Measurements from ENCODE around the gene HEATR5A.
"Not testable (repeated sequence)": the region's sequence is repeated elsewhere in the genome, so short reads cannot be mapped to it uniquely, and the experiment has no call there.

The HEATR5A gene

DNA sequence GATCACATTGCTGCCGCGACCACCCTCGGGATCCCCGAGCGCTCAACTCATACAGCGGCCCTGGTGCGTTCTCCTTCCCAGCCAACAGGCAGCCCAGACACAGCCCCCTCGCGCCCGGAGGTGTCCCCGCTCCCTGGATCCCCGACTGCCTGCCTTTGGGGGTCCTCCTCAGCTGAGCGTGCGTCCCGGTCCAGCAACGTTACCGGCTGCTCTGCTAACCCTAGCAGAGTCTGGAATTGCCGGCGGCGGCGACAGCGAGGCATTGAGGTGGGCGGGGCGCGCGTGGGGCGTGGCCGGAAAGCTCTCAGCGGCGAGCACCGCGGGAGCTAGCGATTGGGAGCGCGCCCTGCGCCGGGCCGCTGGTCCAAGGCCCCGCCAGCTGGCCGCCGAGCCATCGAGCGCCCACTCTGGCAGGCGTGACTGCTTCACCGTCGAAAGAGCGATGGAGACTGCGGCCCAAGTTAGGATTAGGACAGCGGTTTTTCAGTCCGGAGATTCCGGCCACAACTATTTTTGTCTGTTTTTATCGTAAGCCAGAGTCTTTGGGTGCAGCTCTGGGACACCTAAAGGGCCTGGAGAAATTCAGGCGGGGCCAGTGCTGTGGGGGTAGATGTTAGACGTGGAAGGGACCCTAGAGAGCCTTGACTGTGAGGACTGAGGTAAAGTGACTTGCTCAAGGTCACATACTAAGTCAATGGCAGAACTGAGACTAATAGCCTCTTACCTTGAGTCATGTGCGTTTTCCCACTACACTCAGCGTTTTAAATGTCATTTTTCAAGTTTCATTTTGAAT lies at the start of gene HEATR5A:
HEATR5A (minus strand) TSS at position 232 of the 793 bp plus-strand sequence. CDS start 17,575 bp downstream, outside the sequence.
- in situ Hi-C loops (cut with MboI; ENCODE audit: low sequenced_read_pairs) = no loop called here

DNA sequence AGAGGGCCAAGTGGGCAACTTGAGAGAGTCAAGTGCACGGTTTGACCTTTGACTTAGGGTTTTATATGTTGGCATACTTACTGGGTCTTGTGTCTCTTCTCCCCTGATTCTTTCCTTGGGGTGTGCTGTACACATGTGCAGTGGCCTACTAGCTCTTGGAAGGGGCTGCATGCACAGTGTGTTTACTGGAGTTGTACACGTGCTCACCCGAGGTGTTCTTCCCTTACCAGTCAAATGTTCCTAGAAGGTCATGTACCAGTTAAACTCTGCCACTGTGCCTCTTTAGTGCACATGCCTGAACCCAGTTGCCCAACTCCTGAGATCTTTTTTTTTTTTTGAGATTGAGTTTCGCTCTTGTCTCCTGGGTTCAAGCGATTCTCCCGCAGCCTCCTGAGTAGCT lies 46.2 kb upstream of the HEATR5A start:
- in situ Hi-C loops (cut with MboI; ENCODE audit: low sequenced_read_pairs) = no loop called here

DNA sequence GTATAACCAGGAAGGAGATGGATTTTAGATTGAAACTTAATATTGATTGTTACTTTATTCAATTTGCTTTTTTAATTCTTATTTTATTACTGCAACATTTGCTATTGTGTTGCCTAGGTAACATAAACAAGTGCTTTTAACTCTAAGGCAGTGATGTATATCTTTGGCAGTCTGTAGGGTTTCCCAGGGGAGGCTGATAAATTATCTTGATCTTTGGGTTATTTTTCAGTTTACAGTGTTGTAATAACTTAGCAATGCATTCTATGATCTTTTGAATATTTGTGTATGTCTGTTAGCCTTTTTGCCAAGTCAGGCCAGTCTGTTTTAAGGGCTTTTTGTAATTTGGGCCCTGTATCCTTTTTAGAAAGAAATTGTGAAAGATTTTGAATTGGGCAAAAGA lies 44.8 kb upstream of the HEATR5A start:
- in situ Hi-C loops (cut with MboI; ENCODE audit: low sequenced_read_pairs) = no loop called here

DNA sequence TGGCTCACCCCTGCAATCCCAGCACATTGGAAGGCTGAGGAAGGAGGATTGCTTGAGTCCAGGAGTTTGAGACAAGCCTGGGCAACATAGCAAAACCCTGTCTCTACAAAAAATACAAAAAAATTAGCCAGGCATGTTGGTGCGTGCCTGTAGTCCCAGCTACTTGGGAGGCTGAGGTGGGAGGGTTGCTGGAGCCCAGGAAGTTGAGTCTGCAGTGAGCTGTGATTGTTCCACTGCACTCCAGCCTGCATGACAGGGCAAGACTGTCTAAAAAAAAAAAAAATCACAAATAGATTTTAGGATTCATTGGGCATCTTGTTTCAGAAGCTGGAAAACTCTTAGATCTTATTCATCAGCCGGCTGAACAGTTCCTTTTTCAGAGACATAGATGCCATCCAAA lies 42.1 kb upstream of the HEATR5A start:
- in situ Hi-C loops (cut with MboI; ENCODE audit: low sequenced_read_pairs) = not testable (repeated sequence)

DNA sequence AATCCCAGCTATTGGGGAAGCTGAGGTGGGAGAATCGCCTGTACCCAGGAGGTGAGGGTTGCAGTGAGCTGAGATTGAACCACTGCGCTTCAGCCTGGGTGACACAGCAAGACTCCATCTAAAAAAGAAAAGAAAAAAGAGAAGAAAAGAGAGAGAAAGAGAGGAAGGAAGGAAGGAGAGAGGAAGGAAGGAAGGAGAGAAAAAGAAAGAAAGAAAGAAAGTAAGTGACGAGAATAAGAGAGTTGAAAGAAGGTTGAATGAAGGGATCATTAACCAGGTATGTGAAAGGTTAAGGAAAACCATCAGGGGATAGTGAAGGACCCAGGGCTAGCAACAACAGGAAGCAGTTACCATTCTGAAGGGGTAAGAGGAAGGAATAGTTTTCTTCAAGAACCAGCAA lies 41.2 kb upstream of the HEATR5A start:
- in situ Hi-C loops (cut with MboI; ENCODE audit: low sequenced_read_pairs) = no loop called here

DNA sequence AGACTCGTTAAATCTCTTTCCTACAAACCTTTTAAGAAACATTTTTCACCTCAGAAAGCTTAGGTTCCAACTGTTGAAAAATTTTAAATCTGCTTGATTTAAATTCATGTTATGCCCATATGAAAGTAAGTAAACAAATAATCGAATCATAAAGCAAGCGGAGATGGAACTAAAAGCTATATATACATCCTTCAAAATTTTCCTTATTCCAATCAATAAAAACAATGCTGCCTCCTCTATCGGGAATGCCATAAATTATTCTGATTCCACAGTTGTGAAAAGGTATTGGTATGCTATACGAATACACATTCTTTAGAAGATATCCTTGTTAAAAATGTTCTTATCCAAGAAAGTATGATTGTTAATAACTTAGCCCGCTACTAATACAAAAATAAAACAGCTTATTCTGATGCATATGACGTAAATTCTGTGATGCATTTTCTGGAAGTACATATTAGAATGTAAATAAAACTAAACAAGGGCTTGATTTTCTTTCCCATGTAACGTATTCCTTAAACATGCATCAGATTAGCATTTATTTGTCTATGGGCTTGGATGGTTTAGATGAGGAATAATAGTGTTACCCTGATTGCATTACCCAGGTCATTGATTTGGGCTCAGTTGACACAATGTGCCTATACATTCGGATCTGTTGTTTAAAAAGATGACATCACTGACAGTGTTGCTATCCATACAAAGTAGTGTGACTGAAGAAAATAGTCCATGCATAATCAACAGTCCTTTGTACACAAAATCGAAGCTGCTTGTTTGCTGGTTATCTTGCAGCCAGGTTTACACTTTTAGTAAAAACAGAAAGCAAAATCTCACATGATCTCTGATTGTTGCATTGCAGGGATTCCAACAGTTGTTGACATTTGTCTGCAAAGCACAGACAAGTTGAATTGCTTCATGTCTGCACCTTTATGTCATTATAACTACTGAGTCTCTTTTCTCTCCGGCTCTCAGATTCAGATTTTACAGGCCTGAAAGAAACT lies 37.6 kb upstream of the HEATR5A start:
- in situ Hi-C loops (cut with MboI; ENCODE audit: low sequenced_read_pairs) = no loop called here

DNA sequence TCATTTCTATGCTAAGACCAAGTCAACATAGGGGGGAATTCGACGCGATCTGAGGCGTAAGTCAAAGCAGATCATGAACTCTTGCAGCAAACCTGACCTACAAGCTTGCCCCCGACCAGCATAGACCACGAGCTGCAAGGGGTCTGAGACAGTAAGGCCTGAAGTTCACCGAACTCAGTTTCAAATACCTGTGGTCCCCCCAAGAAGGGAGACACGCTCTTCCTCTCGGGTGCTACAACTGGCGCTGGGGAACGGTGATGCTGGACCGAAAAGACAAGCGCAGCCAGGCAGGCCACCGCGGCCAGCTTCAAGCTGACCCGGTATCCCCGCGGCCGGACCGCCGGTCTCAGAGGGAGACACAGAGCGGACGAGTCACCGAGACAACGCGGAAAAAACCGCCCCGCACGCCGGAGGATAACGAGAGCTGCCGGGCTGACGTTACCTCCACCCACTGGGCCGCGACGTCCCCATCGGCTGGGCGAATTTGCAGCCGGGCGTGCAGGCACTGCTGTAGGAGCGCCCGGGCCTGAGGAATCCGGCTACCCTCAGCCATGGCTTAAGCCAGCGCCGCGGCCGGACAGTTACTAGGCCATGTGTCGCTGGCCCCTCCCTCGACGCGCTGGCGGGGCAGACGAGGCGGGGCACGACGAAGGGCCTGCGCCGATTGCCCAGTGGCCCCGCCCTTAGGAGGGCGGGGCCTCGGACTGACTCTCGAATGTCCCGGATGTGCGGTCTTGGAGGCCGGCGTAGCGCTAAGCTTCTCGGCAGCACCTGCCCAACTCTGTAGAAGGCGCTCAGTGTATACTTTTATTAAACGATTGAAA lies 36.7 kb upstream of the HEATR5A start, which contains the start of gene DTD2:
DTD2 (minus strand) TSS at position 666 of the 824 bp plus-strand sequence; CDS start at position 553, 113 bp downstream.
- in situ Hi-C loops (cut with MboI; ENCODE audit: low sequenced_read_pairs) = no loop called here

DNA sequence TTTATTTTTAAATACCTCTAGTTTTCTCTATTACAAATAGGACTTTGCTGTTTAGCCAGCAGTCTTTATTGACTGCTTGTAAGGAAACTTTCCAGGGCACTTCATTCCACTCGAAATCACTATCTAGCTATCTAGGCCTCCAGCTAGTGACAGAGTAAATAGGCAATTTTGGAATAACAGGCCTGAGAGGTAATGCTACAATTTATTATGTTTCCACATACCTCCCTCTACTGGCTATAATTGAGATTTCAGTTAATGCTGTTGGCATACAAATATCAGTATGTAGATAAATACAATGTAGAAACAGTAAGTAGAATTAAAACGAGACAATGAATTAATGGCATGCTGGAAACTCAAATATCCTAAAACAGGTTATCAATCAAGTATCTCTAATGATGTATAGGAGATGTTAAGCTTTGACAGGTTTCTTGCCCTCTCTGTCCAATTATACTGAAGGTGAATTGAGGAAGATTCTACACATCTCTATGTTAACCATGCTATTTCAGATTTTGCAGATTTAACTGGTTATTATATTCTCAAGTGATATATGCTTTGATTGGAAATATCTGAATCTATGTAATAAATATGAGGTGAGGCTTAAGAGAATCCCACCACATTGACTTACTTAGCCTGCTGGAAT lies 29.7 kb upstream of the HEATR5A start:
- in situ Hi-C loops (cut with MboI; ENCODE audit: low sequenced_read_pairs) = no loop called here

DNA sequence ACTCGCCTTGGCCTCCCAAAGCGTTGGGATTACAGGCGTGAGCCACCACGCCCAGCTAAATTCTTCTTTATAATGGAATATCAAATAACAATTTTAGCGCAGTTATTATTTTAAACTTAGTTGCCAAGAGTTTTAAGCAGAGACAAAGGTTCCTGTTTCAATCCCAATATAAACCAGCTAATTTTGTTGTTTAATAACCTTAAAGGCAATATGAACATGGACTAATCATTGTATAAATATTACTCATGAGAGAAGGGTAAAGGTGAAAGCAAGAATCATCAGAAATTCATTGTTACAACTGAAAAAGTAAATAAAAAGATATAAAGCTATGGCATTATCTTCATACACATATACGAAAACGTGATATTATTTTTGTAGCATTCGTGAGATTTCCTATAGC lies 28.8 kb upstream of the HEATR5A start:
- in situ Hi-C loops (cut with MboI; ENCODE audit: low sequenced_read_pairs) = no loop called here

DNA sequence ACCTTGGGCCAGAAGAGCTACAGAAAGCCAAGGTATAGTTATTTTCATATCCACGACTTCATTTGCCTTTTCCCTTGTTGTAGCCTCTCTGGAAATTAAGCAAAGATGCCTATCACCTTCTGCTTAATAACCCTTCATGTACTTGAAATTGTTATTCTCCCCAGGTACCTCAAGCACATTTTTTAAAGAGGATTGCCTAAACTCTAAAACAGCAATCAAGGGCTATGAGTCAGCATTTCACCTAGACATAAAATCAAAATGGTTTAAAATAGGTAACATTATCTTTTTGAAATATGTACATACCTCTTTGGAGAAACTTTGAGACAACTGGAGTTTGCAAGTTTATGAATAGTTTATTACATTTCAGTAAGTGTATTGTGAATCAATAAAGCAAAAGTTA lies 25.4 kb upstream of the HEATR5A start:
- in situ Hi-C loops (cut with MboI; ENCODE audit: low sequenced_read_pairs) = no loop called here

DNA sequence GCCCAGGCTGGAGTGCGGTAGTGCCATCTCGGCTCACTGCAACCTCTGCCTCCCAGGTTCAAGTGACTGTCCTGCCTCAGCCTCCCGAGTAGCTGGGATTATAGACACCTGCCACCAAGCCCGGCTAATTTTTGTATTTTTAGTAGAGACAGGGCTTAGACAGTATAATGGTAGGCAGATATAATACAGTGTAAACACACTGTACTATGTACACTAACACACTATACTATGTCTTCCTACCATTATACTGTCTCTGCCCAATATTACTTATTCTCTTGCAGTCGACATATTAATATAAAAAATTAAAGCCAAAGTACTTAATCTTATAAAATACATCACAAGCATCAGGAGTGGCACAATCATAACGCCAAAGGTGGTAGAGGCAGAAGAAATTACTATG lies 21.9 kb upstream of the HEATR5A start:
- in situ Hi-C loops (cut with MboI; ENCODE audit: low sequenced_read_pairs) = no loop called here

DNA sequence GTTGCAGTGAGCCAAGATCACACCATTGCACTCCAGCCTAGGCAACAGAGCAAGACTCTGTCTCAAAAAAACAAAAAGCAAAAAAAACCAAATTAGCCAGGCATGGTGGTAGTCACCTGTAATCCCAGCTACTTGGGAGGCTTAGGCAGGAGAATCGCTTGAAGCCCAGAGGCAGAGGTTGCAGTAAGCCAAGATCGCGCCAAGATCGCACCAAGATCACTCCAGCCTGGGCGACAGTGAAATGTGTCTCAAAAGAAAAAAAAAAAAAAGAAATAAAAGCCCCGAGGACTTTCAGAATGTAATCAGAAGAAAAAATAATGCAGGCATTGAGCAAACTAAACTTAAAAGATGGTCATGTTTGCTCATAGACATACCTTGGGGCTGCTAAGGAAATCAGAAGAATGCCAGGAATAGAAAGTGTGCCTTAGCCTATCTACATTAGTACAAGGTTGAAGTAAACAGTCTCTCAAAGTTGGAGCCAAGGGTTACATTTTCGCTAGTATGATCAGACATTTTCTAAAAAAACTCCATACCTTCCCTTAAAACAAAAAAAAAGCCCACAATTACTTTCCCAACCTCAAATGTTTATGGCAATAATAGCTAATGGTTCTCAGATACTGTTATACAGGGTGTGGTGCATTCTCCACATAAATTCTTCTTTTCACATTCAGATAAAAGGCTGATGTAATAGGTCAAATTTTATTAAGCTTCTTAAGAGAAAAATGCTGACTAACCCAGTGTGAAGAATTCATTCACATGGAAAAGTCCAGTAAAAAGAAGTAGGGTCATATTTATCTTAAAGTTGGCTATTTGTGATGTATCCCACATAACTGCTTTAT lies 21.1 kb upstream of the HEATR5A start:
- in situ Hi-C loops (cut with MboI; ENCODE audit: low sequenced_read_pairs) = no loop called here

DNA sequence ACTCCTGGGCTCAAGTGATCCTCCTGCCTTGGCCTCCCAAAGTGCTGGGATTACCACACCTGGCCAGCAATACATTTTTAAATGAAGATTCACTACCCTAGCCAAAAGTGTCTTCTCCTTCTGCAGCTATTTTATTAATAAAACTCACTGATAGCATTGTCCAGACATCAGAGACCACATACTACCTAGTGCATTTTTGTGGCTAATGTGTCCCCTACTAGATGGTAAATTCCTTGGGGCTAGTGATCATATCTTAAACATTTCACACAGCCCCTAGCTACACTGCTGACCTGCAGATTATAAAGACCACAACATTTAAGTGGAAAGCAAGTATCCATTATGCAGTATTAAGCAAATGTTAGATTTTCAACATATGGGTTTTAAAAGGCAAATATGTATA lies 19.9 kb upstream of the HEATR5A start:
- in situ Hi-C loops (cut with MboI; ENCODE audit: low sequenced_read_pairs) = no loop called here

DNA sequence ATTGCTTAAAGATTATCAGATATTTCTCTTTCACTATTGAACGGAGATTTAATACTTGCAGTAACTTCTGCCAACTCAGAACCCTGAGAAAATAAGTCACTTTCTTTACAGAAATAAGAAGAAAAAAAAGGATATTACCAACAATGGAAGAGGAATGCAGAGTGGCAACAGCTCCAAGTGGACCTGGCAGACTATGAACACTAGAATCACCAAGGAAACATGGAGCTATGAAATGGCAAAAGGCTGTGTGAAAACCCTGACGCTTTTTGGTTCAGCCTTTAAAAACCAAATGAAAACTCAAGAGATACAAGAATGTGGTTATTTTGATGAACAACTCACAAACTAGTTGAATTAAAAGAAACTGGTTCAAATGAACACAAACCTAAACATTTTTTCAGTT lies 19.2 kb upstream of the HEATR5A start:
- in situ Hi-C loops (cut with MboI; ENCODE audit: low sequenced_read_pairs) = no loop called here

DNA sequence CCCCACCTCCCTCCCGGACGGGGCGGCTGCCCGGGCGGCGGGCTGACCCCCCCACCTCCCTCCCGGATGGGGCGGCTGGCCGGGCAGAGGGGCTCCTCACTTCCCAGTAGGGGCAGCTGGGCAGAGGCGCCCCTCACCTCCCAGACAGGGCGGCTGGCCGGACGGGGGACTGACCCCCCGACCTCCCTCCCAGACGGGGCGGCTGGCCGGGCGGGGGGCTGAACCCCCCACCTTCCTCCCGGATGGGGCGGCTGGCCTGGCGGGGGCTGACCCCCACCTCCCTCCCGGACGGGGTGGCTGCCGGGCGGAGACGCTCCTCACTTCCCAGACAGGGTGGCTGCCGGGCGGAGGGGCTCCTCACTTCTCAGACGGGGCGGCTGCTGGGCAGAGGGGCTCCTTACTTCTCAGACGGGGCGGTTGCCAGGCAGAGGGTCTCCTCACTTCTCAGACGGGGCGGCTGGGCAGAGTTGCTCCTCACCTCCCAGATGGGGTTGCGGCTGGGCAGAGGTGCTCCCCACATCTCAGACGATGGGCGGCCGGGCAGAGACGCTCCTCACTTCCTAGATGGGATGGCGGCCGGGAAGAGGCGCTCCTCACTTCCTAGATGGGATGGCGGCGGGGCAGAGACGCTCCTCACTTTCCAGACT lies 16.8 kb upstream of the HEATR5A start:
- in situ Hi-C loops (cut with MboI; ENCODE audit: low sequenced_read_pairs) = not testable (repeated sequence)

DNA sequence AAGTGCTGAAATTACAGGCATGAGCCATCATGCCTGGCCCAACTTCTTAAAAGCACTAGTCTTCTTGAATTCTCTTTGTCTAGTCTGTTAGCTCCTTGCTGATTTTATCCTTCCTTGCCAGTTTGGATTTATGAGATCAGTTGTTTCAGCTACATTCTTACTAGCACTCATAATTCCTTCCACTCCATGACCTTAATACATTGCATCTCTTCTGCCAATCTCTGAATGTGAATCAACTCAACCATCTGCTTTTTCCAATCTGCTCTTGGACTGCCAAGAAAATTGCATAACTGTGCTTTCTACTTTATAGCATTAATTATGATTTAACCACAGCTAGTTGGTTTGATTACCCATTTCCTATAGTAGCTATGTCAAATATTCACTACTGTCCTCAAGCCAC lies 14.9 kb upstream of the HEATR5A start:
- in situ Hi-C loops (cut with MboI; ENCODE audit: low sequenced_read_pairs) = no loop called here

DNA sequence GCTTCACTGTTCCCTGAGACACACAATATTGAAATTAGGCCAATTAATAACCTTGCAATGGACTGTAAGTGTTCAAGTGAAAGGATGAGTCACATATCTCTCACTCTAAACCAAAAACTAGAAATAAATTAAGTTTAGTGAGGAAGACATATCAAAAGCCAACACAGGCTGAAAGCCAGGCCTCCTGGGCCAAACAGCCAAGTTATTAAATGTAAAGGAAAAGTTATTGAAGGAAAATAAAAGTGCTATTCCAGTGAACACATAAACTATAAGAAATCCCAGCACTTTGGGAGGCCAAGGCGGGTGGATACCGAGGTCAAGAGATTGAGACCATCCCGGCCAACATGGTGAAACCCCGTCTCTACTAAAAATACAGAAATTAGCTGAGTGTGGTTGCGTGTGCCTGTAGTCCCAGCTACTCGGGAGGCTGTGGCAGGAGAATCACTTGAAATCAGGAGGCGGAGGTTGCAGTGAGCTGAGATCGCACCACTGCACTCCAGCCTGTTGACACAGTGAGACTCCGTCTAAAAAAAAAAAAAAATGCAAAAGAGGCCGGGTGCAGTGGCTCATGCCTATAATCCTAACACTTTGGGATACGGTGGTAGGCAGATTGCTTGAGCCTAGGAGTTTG lies 10.4 kb upstream of the HEATR5A start:
- in situ Hi-C loops (cut with MboI; ENCODE audit: low sequenced_read_pairs) = no loop called here

DNA sequence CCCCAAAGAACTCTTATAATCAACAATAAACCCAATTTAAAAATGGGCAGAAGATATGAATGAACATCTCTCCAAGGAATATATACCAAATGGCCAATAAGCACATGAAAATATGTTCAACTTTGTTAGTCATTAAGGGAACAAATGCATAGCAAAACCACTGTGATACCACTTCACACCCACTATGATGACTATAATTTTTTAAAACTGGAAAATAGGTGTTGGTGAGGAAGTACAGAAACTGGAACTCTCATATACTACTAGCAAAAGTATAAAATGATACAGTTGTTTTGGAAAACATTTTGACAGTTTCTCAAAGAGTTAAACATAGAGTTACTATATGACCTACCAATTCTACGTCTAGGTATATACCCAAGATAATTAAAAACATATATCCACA lies 9.4 kb upstream of the HEATR5A start:
- in situ Hi-C loops (cut with MboI; ENCODE audit: low sequenced_read_pairs) = no loop called here

DNA sequence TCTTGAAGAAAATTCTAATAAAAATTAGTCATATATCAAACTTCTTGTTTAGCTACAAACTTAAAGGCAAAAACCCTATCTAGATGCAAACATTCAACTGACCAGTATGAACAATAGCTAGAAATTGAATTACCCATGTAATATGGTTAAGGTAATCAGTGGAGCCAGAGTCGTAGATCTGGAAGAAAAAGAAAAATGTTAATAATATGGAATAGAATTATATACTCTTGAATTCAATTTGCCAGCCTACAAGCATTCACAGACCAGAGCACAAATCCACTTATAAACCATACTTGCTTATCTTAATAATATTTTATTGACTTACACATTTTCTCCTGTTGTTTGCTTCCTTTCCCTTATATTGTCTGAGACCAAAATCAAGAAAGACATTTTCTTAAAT lies 7.7 kb upstream of the HEATR5A start:
- in situ Hi-C loops (cut with MboI; ENCODE audit: low sequenced_read_pairs) = no loop called here

Data from hTERT RPE-1 (cell line).